ENCODE data around the gene ZNF57. TPM values are rescaled to one million over a fixed set of nuclear protein-coding genes. Genes with fewer than 3 reads are reported as not detected.
"Not testable (repeated sequence)": the region's sequence is repeated elsewhere in the genome, so short reads cannot be mapped to it uniquely, and the experiment has no call there.

The ZNF57 gene
- total RNA-seq, 1 donor from 2014 or later = 3.1 TPM

GRCh38 chr19:2872175-2872574 is 28.6 kb upstream of the ZNF57 start:
- H3K27ac Mint-ChIP-seq; DNase-seq (ENCODE audit: low spot score); H3K4me3 Mint-ChIP-seq (ENCODE audit: low read depth); H3K27me3 Mint-ChIP-seq (ENCODE audit: low read depth); intact Hi-C loops (cut with micrococcal nuclease); H3K36me3 Mint-ChIP-seq (ENCODE audit: low read depth); H3K4me1 Mint-ChIP-seq (ENCODE audit: low read depth): not testable (repeated sequence)
- peaks cover 35% of the 10 kb centered on the region for H3K9me3 Mint-ChIP-seq

GRCh38 chr19:2877398-2878331 is 23.1 kb upstream of the ZNF57 start:
- Mint-ChIP-seq H3K27ac (no peak overlapping the region), H3K4me1 (ENCODE audit: low read depth) (no peaks in the 10 kb centered on the region), H3K27me3 (ENCODE audit: low read depth) (no peaks in the 10 kb centered on the region), H3K36me3 (ENCODE audit: low read depth) (peaks cover 10% of the 10 kb centered on the region), H3K9me3 (peaks cover 27% of the 10 kb centered on the region), H3K4me3 (ENCODE audit: low read depth) (no peak overlapping the region)
- intact Hi-C loops (cut with micrococcal nuclease) = no loop called here
- no peak for DNase-seq (ENCODE audit: low spot score)

- peaks cover 12% of the 10 kb centered on the region for H3K9me3 Mint-ChIP-seq
- intact Hi-C loops (cut with micrococcal nuclease) = no loop called here
- DNase-seq (ENCODE audit: low spot score) = no peak
- H3K27me3 Mint-ChIP-seq (ENCODE audit: low read depth) = no peaks in the 10 kb centered on the region
- H3K4me1 Mint-ChIP-seq (ENCODE audit: low read depth) = no peaks in the 10 kb centered on the region
- no peak overlapping the region for H3K27ac Mint-ChIP-seq
- no peaks in the 10 kb centered on the region for H3K36me3 Mint-ChIP-seq (ENCODE audit: low read depth)
- no peak overlapping the region for H3K4me3 Mint-ChIP-seq (ENCODE audit: low read depth)
These were observed 16.9 kb upstream of the ZNF57 start for GRCh38 chr19:2883686-2884439.

GRCh38 chr19:2885736-2886135 is 15.0 kb upstream of the ZNF57 start:
- intact Hi-C loops (cut with micrococcal nuclease) = no loop called here
- no peaks in the 10 kb centered on the region for H3K27me3 Mint-ChIP-seq (ENCODE audit: low read depth)

GRCh38 chr19:2887391-2887914 is 13.3 kb upstream of the ZNF57 start:
- Mint-ChIP-seq H3K4me1 (ENCODE audit: low read depth) (no peaks in the 10 kb centered on the region), H3K9me3 (peaks cover 7% of the 10 kb centered on the region), H3K27me3 (ENCODE audit: low read depth) (no peaks in the 10 kb centered on the region), H3K36me3 (ENCODE audit: low read depth) (no peaks in the 10 kb centered on the region), H3K4me3 (ENCODE audit: low read depth) (no peak overlapping the region), H3K27ac (no peak overlapping the region)
- intact Hi-C loops (cut with micrococcal nuclease) = no loop called here
- DNase-seq (ENCODE audit: low spot score) = no peak

More at GRCh38 chr19:2885736-2886135, 15.0 kb upstream of the ZNF57 start:
- Mint-ChIP-seq H3K4me3 (ENCODE audit: low read depth) (no peak overlapping the region), H3K4me1 (ENCODE audit: low read depth) (no peaks in the 10 kb centered on the region), H3K36me3 (ENCODE audit: low read depth) (no peaks in the 10 kb centered on the region), H3K9me3 (peaks cover 7% of the 10 kb centered on the region), H3K27ac (no peak overlapping the region)
- no peak for DNase-seq (ENCODE audit: low spot score)

- H3K4me3 Mint-ChIP-seq (ENCODE audit: low read depth) = no peak overlapping the region
- DNase-seq (ENCODE audit: low spot score) = no peak
- no peaks in the 10 kb centered on the region for H3K27me3 Mint-ChIP-seq (ENCODE audit: low read depth)
- no peaks in the 10 kb centered on the region for H3K4me1 Mint-ChIP-seq (ENCODE audit: low read depth)
- intact Hi-C loops (cut with micrococcal nuclease) = no loop called here
- no peaks in the 10 kb centered on the region for H3K36me3 Mint-ChIP-seq (ENCODE audit: low read depth)
- H3K27ac Mint-ChIP-seq = no peak overlapping the region
- peaks cover 1% of the 10 kb centered on the region for H3K9me3 Mint-ChIP-seq
These were observed 11.9 kb upstream of the ZNF57 start for GRCh38 chr19:2888731-2889224.

- H3K27ac Mint-ChIP-seq; H3K36me3 Mint-ChIP-seq (ENCODE audit: low read depth); DNase-seq (ENCODE audit: low spot score); intact Hi-C loops (cut with micrococcal nuclease); H3K4me1 Mint-ChIP-seq (ENCODE audit: low read depth); H3K4me3 Mint-ChIP-seq (ENCODE audit: low read depth); H3K9me3 Mint-ChIP-seq; H3K27me3 Mint-ChIP-seq (ENCODE audit: low read depth): not testable (repeated sequence)
These were observed 10.2 kb upstream of the ZNF57 start for GRCh38 chr19:2890531-2890930.

- no peak overlapping the region for H3K27ac Mint-ChIP-seq
- no peaks in the 10 kb centered on the region for H3K27me3 Mint-ChIP-seq (ENCODE audit: low read depth)
- no peak overlapping the region for H3K4me3 Mint-ChIP-seq (ENCODE audit: low read depth)
- no peaks in the 10 kb centered on the region for H3K36me3 Mint-ChIP-seq (ENCODE audit: low read depth)
- H3K4me1 Mint-ChIP-seq (ENCODE audit: low read depth) = peaks cover 4% of the 10 kb centered on the region
- H3K9me3 Mint-ChIP-seq = peaks cover 15% of the 10 kb centered on the region
- intact Hi-C loops (cut with micrococcal nuclease) = no loop called here
- DNase-seq (ENCODE audit: low spot score) = no peak
These were observed 4.0 kb upstream of the ZNF57 start for GRCh38 chr19:2896694-2897093.

- Mint-ChIP-seq H3K27me3 (ENCODE audit: low read depth) (no peaks in the 10 kb centered on the region), H3K36me3 (ENCODE audit: low read depth) (peaks cover 4% of the 10 kb centered on the region), H3K4me3 (ENCODE audit: low read depth) (peak overlapping the region; percentile 30), H3K9me3 (peaks cover 14% of the 10 kb centered on the region), H3K27ac (no peak overlapping the region), H3K4me1 (ENCODE audit: low read depth) (peaks cover 8% of the 10 kb centered on the region)
- intact Hi-C loops (cut with micrococcal nuclease) = no loop called here
- DNase-seq (ENCODE audit: low spot score) = no peak
These were observed 2.0 kb downstream of the ZNF57 start for GRCh38 chr19:2902590-2903218.

GRCh38 chr19:2903326-2903725 is 2.6 kb downstream of the ZNF57 start:
- H3K27ac Mint-ChIP-seq; H3K4me3 Mint-ChIP-seq (ENCODE audit: low read depth); DNase-seq (ENCODE audit: low spot score); H3K4me1 Mint-ChIP-seq (ENCODE audit: low read depth); H3K36me3 Mint-ChIP-seq (ENCODE audit: low read depth); intact Hi-C loops (cut with micrococcal nuclease); H3K27me3 Mint-ChIP-seq (ENCODE audit: low read depth): not testable (repeated sequence)
- H3K9me3 Mint-ChIP-seq = peaks cover 10% of the 10 kb centered on the region

GRCh38 chr19:2905918-2906519 is 5.3 kb downstream of the ZNF57 start:
- H3K36me3 Mint-ChIP-seq (ENCODE audit: low read depth) = peaks cover 22% of the 10 kb centered on the region
- H3K4me3 Mint-ChIP-seq (ENCODE audit: low read depth) = no peak overlapping the region
- intact Hi-C loops (cut with micrococcal nuclease) = no loop called here
- peaks cover 11% of the 10 kb centered on the region for H3K4me1 Mint-ChIP-seq (ENCODE audit: low read depth)
- no peak overlapping the region for H3K27ac Mint-ChIP-seq
- H3K9me3 Mint-ChIP-seq = peaks cover 16% of the 10 kb centered on the region
- no peak for DNase-seq (ENCODE audit: low spot score)
- no peaks in the 10 kb centered on the region for H3K27me3 Mint-ChIP-seq (ENCODE audit: low read depth)

- Mint-ChIP-seq H3K4me3 (ENCODE audit: low read depth) (no peak overlapping the region), H3K4me1 (ENCODE audit: low read depth) (peaks cover 9% of the 10 kb centered on the region), H3K9me3 (peaks cover 20% of the 10 kb centered on the region), H3K27me3 (ENCODE audit: low read depth) (no peaks in the 10 kb centered on the region), H3K27ac (no peak overlapping the region), H3K36me3 (ENCODE audit: low read depth) (peaks cover 25% of the 10 kb centered on the region)
- intact Hi-C loops (cut with micrococcal nuclease) = no loop called here
- DNase-seq (ENCODE audit: low spot score) = no peak
These were observed 6.0 kb downstream of the ZNF57 start for GRCh38 chr19:2906631-2907195.
